ENCODE results near the gene MAP3K19.
"Not testable (repeated sequence)": the region's sequence is repeated elsewhere in the genome, so short reads cannot be mapped to it uniquely, and the experiment has no call there.

The MAP3K19 gene

DNA sequence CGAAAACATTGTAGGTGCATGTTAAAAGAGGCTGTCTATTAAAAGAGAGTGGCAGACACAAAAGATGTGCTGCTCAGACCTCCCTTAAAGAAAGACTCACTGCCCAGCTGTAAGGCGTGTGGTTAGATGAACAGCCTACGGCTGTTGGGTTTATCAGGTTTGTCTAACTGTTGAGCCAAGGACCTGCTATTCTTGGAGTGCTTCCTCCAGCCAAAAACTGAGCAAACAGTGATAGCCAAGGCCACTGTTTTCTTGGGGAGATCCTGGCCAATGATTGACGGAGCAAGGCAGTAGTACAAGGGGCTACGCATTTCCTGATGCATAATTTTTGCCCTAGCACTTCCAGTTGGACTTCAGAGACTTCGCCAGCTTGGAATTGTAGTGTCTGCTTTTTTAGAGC is 3.4 kb upstream of the MAP3K19 start:
- no peak for DNase-seq (ENCODE audit: low read depth in 2 of 2)

DNA sequence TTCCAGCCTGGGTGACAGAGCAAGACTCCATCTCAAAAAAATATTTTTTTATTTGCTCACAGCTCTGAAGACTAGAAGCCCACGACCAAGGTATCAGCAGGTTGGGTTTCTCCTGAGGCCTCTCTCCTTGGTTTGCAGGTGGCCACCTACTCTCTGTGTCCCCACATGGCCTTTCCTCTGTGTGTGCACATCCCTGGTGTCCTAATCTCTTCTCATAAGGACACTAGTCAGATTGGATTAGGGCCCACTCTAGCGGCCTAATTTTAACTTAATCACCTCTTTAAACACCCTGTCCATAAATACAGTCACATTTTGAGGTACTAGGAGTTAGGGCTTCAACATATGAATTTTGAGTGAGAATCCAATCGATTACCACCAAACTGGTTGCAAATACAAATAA is 2.9 kb upstream of the MAP3K19 start:
- DNase-seq (ENCODE audit: low read depth in 2 of 2) = no peak

DNA sequence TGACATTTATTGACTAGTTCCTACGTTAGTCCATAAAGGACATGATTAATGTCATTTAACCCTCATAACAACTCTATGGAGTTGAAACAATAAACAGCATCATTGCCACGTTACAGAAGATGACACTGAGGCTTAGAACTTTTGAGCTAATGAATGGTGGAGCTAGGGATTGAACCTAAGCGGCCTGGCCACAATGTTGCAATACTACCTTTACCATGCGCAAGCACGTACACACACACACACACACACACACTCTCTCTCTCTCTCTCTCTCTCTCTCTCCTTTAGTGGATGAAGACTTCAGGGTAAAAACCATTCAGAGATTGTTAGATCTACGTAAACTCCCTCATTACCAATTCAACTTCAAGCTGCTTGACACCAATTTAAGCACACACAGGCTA is 875 bp upstream of the MAP3K19 start:
- DNase-seq (ENCODE audit: low read depth in 2 of 2) = no peak

DNA sequence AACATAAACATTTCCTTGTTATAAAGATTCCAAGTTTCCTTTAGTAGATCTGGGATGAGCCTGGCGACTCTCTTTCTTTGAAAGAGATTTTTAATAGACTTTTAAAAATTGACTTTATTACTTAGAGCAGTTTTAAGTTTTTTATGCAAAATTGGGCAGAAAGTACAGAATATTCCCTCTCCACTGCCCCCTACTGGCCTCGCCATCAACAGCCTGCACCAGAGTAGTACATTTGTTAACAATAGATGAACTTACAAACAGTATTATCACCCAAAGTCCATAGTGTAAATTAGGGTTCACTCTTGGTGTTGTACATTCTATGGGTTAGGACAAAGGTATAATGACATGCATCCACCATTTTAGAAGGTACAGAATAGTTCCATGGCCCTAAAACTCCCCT is 3.9 kb downstream of the MAP3K19 start:
- DNase-seq (ENCODE audit: low read depth in 2 of 2) = peak in 1 of 2 donors; percentile 7

DNA sequence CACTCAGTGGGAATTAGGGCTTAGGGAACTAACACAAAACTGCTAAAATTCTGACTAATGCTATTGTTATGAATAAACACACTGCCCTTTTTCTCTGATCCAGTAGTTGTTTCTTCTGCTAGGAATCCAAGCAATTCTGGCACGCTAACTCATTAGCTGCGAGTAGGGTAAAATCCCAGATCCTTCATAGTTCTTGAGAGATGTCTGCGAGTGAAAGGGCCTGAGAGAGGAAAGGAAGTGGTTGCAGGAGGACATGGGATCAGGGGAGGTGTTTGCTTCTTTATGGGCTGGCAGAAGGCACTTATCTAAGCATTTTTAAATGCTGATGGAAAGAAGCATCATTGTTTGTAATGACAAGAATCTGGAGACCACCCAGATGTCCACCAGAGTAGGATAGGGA is 9.4 kb downstream of the MAP3K19 start:
- no peak for DNase-seq (ENCODE audit: low read depth in 2 of 2)

DNA sequence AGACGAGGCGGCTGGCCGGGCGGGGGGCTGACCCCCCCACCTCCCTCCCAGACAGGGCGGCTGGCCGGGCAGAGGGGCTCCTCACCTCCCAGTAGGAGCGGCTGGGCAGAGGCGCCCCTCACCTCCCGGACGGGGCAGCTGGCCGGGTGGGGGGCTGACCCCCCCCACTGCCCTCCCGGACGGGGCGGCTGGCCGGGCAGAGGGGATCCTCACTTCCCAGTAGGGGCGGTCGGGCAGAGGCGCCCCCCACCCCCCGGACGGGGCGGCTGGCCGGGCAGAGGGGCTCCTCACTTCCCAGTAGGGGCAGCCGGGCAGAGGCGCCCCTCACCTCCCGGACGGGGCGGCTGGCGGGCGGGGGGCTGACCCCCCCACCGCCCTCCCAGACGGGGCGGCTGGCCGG is 14.0 kb downstream of the MAP3K19 start:
- not testable (repeated sequence) for DNase-seq (ENCODE audit: low read depth in 2 of 2)

DNA sequence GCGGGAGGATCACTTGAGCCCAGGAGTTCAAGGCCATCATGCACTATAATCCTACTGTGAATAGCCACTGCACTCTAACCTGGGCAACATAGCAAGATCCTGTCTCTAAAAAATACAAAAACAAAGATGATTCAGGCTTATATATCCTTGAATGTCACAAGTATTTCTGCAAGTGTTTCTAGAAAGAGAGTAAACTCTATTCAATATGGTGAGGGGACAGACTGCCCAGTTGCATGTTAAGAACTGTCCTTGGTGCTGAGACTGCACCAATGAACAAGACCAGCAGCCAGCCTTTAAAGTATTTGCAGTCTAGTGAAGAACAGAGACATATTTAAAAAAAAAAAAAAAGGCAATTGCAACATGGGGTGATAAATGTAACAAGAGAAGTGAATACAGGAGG is 16.4 kb downstream of the MAP3K19 start:
- DNase-seq (ENCODE audit: low read depth in 2 of 2) = no peak

DNA sequence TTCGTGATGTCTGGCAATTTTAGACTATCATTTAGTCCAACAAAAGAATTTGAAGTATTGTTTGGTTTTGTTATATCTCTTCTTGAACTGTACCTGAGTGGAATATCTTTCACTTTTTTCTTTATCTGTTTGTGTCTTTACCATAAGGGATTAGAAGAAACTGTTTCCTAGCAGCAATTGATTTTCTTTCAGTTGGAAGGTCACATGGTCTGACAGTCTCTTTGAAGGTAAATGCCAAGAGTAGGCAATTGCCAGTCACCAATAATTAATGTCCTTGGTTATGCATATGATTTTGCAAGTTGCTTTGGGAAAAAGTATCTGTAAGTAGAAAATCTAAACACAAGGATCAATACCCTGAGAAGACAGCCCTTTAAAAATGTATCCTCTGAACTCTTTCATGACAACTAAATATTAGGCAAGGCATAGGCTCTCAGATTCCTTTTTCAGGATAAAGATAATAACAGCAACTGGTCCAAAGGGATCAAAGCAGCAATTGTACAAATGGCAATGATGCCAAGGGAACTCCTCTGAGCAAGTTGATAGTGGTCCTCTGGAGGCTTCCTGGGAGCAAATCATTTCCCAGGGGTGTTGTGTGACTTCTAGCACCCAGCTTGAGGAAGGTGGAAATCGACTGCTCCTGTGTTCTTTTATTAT is 17.6 kb downstream of the MAP3K19 start:
- no peak for DNase-seq (ENCODE audit: low read depth in 2 of 2)

DNA sequence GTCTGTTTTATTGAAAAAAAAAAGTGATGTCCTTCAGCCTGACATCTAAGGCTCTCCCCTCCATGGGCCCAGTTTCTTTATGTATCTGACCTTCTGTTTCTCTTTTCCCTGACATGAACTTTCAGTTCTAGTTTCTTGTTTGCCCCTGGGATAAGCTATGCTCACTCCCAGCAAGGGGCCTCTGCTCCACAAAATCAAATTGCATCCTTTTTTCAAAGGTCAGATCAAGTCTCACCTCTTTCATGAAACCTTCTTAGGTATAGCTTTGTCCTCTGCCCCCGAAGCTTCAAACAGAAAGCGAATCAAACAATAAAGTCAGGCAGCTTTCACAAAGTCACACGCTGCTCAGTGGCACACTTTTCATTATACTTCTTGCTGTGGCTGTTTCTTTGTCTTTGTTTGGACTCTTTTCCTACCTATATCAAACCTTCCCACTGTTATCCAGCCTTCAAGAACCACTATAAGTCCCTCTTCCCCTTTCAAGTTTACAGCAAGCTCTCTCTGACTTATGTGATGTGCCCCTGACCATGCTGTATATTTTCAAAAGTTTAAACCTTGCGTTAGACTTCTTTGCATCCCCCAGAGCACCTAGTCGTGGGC is 23.3 kb downstream of the MAP3K19 start:
- no peak for DNase-seq (ENCODE audit: low read depth in 2 of 2)

DNA sequence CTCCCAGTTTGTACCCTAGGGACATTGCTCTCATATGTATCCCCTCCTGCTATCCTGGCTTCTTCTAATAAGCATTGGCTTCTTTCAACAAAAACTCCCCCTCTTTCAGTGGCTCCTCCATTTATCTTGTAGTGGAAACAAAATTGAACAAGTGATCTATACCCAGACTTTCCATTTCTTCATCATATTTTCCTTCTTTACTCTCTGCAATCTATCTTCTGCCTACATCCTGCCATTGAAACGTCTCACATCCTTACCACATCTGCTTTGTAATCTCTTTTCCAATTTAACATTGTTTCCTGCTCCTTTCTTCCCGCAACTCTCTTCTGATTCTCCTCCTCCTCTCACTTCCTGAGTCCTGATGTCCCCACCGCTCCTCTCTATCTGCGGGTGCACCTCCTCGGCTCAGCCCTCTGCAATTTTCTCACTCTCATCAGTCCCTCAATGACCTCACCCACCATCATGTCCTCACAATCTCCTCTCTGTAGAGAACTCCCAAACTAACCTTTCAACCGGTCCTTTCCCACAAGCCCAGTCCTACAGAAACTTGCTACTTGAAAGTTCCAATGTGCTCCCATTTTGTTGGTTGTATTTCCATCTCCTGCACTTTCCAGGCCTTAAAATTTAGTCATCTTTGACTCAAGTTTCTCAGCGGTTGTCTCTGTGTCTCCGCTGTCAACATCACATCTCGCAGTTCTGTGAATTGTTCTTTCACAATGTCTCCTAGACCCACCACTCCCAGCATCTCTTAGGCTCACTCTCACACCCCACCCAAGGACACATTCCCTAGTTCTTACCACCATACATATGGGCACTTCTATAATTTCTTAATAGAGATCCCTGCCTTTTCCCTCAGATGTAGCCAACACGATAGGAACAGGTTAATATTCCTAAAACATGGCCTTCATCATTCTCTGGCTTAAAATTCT is 24.0 kb downstream of the MAP3K19 start:
- no peak for DNase-seq (ENCODE audit: low read depth in 2 of 2)

DNA sequence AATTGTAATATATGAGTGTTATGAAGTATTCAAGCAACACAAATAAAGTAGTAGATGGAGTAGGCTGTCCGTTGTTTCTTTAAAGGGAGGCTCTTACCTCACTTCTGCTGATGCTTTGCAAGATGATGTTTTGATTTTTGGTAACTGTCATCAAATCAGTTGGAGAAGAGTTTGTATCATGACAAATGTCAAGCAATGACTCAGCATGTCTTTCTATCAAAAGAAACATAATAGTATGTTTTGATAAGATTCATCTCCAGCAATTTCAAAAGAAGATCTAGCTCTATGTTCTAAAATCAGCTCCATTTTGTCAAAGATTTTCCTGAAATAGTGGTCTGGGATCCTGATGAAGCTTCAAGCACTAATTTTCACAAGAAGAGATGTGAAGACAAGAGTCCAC is 25.6 kb downstream of the MAP3K19 start:
- no peak for DNase-seq (ENCODE audit: low read depth in 2 of 2)

DNA sequence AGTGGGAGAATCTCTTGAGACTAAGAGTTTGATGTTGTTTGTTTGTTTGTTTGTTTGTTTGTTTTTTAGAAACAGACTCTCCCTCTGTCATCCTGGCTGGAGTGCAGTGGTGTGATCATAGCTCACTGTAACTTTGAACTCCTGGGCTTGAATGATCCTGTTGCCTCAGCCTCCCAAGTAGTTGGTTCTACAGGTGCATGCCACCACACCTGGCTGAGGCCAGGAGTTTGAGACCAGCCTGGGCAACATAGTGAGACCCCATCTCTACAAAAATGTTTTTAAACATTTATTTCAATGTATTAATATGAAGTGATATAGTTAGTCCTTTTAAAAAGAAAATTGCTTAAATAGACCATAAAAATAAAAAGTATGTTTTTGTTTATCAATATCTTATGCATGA is 35.6 kb downstream of the MAP3K19 start:
- no peak for DNase-seq (ENCODE audit: low read depth in 2 of 2)

DNA sequence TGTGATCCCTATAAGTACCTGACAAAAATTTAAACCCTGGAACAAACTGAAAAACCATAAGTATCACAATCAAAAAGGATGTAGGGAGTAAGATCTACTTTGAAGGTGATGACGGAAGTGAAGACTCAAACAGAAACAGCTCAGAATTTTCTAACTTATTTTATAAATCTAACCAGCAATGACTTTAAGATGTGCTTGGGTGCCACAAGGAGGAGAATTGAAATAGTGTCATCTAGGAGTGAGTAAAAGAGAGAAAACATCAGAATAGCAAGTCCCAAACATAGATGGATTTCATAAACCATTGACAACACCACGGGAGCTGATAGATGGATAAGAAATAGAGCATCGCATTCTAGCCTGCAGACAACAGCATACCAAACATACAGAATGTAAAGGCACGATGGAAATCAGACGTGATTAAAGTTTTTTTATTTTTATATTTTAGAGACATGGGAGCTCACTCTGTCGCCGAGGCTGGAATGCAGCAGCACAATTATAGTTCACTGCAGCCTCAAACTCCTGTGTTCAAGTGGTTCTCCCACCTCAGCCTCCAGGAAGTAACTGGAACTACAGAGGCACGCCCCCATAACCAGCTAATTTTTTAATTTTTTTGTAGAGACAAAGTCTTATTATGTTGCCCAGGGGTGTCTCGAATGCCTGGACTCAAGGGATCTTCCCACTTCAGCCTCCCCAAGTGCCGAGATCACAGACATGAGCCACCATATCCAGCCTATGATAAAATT is 36.9 kb downstream of the MAP3K19 start:
- DNase-seq (ENCODE audit: low read depth in 2 of 2) = no peak

DNA sequence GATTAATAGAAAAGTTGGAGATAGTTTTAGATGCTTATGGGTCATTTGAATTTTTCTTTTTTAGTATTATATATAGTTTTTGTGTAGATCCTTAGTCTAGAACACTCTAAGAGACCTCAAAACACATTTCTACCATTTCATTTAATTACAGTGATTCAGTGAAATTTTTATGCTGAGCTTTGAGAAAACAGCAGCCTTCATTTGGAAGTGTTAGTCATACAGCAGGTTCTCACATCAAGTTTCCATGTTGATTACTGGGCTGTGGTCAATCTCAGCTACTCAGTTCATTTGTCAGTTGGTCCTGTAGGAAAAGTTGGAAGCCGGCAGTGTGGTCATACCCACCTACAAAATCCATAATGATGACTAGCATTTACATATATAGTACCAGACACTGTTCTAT is 37.9 kb downstream of the MAP3K19 start:
- DNase-seq (ENCODE audit: low read depth in 2 of 2) = no peak

DNA sequence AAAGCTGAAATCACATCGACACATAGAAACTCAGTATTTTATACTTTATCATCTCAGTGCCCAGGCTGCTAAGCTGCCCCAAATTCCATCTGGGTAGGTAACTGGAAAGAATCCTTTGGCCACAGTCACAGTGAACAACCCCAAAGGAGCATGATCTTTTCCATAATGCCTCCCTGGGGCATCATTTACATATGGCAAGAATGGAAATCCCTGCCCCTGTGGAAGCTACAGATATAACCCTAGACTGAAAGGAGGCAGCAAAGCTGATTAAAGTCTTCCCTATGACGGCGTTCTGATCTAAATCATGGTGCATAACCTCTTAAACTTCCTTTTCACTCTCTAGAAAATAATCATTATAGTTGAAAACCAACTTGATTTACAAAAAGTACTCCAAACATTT is 41.5 kb downstream of the MAP3K19 start:
- DNase-seq (ENCODE audit: low read depth in 2 of 2) = no peak

DNA sequence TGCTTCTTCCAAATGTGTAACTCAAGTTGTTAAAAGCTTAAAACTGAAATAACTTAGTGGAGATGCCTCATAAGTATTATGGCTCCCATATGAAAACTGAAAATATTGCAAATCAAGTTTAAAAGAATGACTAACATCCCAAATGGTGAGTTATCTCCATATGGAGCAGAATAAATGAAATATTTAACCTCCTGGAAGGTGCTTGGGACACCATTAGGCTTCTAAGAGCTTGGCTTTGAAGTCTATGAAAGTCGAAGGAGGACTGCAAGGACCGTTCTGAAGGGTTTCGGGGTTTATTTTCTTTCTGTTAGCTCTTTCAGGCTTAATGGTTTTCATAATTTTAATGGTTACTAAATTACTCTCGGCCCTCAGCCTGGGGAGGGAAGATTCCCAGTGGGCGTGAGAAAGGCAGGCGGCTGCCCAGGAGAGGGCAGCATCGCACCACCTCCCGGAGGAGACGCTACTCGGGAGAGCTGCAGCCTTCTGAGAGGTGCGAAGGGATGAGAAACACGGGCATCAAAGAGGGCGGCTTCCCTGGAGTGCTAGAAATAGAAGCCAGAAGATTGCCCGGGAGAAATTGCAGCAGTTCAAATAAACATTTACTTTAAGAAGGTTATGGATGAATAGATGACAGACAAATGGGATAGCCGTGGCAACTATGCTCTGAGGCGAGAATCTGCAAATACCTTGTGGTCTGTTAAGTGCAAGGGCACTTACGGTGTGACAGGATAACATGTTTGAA is 43.1 kb downstream of the MAP3K19 start:
- DNase-seq (ENCODE audit: low read depth in 2 of 2) = peak; percentile 39 to 45

DNA sequence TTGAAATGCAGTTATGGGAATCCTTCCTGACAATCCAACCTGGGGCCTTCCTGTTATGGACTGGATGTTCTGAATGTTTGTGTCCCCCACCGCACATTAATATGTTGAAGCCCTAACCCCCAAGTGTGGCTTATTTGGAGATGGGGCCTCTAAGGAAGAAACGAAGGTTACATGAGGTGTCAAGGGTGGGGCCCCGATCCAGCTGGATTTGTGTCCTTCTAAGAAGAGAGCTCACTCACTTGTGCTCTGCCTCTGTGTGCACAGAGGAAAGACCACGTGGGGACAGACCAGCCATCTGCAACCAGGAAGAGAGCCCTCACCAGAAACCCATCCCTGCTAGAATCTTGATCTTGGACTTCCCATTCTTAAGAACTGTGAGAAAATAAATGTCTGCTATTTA is 44.4 kb downstream of the MAP3K19 start:
- no peak for DNase-seq (ENCODE audit: low read depth in 2 of 2)

DNA sequence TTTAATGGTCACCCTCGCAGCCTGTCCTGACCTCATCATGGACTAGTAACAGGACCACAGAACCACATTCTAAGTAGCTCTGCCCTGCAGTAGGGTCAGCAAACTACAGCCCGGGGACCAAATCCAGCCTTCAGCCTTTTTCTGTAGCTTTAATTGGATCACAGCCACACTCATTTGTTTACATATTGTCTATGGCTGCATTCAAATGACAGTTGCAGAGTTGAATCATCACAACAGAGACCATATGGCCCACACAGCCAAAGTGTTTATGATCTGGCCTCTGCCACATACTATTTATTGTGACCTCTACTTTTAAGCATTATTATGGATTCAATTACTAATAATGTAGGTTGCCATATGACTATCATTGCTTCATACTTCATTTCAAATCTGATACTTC is 47.7 kb downstream of the MAP3K19 start:
- DNase-seq (ENCODE audit: low read depth in 2 of 2) = no peak

DNA sequence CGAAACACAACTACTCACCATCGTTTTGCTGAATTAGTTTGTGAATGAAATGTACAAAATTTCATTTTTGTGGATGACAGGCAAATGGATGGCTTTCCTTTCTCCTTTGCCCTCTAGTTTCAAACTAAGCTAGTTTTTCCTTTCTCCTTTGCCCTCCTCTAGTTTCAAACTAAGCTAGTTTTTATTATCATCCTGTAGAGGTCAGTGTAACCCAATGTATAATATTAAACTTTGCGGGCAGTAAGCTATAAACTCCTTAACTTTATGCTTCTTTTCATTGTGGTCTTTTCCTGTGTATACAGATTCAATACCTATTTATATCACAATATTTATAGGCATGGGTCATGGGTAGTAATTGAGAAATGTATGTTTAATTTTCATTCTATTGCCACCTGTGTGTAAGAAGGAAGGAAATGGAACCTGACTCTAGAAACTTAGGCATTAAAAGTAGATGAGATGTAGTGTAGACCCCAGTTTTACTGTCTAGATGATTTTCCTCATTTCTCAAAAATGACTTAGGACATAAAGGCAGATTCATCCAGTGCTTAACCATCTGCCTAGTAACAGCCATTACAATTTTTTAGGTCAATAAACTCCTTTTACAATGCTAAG is 58.1 kb downstream of the MAP3K19 start:
- DNase-seq (ENCODE audit: low read depth in 2 of 2) = no peak

DNA sequence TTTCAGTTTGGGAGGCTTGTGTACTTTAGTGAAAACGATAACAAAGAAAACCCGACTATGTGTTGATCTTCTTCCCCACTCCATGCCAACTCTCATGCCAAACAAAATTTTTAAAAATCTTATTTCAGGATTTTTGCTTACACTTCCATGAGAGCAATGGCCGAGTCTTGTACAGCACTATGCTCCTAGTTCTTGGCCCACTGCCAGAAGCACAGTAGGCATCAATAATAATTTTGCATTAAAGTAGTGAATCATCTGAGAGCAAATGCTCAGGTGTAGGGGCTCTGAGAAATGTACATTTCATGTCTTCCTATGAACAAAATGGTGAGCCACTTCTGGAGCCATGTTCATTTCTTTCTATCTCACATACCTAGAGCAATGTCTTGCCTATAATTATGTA is 62.2 kb downstream of the MAP3K19 start:
- no peak for DNase-seq (ENCODE audit: low read depth in 2 of 2)

DNA sequence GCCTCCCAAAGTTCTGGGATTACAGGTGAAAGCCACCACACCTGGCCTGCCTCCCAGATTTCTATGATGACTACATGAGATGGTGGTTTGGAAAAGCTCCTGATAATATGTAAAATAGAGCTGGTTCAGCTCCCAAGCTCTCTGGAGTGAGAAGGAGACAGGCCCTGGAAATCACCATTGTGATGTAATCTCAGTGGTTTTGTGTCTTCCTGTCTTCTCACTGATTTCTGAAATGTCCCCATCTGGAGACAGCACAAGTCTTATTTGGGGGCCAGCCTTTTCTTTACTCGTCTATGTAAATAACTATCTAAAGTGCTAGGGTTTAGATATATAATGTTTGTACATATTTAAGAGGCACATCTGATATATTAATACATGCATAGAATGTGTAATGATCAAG is 64.6 kb downstream of the MAP3K19 start:
- no peak for DNase-seq (ENCODE audit: low read depth in 2 of 2)
